GM11168 (cell line): ENCODE results near the gene SMIM3.
"Not testable (repeated sequence)": the region's sequence is repeated elsewhere in the genome, so short reads cannot be mapped to it uniquely, and the experiment has no call there.

Experiments used
- in situ Hi-C: fragments of 300-500 bp; cut with MboI; formaldehyde crosslinking; loops from one replicate; pipeline ENCODE4 v1.12.0; 2022; ENCODE audit warnings: low sequenced_read_pairs; ENCODE audit not compliant: unreplicated experiment

The SMIM3 gene, protein sequence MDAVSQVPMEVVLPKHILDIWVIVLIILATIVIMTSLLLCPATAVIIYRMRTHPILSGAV

GRCh38 chr5:150778517-150779396 lies at the start of gene SMIM3:
Gene SMIM3, plus strand, starts transcription at chr5:150778757. Its CDS starts 16,684 bp downstream, at chr5:150795441.
- in situ Hi-C loops = no loop called here

DNA sequence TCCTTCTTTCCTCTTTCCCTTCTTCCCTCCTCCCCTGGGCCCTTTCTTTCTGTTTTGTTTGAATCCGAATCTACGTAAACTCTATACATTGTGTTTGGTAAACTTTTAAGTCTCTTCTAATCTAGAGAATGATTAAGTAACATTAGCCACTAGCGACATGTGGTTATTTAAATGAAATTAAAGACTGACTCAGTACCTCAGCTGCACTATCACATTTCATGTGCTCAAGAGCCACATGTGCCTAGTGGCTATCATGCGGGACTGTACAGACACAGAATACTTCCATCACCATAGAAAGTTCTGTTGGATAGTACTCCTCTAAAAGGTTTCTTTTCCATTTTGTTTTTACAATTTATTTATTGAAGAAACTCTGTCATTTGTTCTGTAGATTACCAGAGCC lies 48.7 kb upstream of the SMIM3 start:
- in situ Hi-C loops = no loop called here

DNA sequence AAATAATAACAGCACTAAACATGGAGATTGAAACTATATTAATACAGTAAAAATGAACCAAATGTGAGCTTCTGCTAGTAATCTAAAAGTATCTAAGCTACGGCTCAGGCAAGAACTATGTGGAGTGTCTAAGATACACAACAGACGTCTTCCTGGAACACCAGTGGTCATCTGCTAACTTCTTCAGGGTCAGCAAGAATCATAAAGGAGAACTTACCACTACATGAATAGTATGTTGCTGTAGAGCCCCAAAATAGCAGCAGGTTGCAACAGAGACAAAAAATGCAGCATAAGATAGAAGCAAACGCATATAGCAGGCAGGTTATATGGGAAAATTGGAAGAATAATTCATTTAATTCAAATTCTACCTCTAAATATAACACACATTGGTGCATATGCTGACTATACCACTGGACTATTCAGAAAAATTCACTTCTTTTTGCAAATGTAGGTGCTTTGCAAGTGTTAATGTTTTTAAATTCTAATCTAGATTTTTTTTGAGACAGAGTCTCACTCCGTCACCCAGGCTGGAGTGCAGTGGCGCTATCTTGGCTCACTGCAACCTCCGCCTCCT lies 46.8 kb upstream of the SMIM3 start:
- in situ Hi-C loops = no loop called here

- in situ Hi-C loops = no loop called here
These were observed 43.8 kb upstream of the SMIM3 start for GRCh38 chr5:150734579-150735384.

GRCh38 chr5:150738862-150739261 lies 39.7 kb upstream of the SMIM3 start:
- in situ Hi-C loops = no loop called here

- in situ Hi-C loops = no loop called here
These were observed 37.6 kb upstream of the SMIM3 start for GRCh38 chr5:150740992-150741391.

GRCh38 chr5:150742455-150743141 lies 36.0 kb upstream of the SMIM3 start:
- in situ Hi-C loops = not testable (repeated sequence)

GRCh38 chr5:150743142-150743488 lies 35.4 kb upstream of the SMIM3 start:
- in situ Hi-C loops = not testable (repeated sequence)

- in situ Hi-C loops = no loop called here
These were observed 28.1 kb upstream of the SMIM3 start for GRCh38 chr5:150750469-150750868.

DNA sequence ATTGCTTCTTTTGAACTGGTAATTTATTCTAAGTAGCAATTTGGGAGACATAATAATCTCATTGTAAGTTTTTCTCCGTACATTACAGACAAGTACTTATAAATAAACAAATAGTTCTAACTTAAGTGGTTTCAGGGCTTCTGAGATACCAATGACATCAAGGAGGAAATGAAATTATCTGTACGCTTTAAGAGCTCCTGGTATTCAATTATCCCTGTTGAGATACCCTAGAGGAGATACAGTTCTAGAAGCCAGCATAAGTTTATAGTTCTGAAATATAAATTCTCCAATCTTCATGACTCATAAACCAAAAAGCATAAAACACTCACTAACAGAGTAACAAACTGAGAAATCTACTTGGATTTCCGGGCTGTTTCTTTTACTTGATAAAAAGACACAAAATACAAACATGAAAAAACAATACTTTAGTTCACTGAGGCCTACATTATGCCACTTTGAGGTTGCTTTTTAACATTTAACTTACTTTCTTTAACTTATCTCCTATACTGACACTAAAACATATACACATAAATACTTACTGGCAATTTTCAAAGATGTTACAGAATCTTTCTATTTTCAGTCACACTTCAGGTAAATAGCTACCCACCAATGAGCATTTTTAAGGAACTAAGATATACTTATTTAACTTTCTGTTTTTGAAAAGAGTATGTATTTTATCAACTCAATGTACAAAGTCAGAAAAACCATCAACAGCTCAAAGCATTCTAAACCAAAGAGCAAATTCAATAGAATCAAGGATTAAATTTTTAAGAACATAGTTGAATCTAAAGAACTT lies 27.3 kb upstream of the SMIM3 start:
- in situ Hi-C loops = no loop called here

- in situ Hi-C loops = no loop called here
These were observed 25.1 kb upstream of the SMIM3 start for GRCh38 chr5:150753463-150753862.

DNA sequence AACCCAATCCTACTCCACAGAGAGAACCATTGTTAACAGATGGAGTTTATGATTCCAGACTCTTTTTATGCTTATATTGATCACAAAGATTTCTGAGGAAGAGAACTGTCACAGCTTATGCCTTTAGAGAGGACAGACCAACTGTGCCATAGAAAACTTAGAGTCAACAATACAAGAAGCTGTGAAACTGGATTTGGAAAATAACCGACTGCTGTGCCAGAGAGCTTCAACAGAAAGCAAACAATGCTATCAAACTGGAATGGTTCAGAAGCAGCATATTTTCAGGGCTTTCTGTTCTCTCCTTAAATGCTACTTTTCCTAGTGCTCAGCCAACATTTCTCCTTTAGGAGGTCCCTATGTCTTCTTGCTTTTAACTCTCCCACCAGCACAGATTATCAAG lies 24.7 kb upstream of the SMIM3 start:
- in situ Hi-C loops = no loop called here

DNA sequence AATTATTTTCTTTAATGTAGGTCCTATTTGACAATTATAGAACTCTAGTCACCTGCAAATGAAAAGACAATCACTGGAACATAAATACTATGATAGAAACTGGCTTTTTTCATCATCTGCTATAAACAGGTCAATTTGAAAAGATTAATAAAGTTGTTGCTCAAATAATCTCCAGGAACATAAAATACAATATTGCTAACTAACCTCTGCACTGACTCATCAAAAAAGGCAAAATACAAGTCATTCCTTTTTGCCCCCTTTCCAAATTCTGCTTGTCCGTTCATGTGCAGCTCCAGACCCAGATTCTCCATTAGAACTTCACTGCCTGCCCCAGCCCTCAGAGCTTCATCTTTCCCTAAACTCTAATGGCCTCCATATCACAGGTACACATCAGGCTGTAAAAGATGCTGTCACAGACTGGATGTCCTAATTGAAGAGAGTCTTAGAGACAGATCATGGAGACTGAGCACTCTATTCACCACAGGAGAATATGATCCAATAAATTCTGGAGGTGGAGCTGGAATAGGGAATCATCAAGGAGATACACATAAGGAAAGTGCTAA lies 21.4 kb upstream of the SMIM3 start:
- in situ Hi-C loops = no loop called here

GRCh38 chr5:150758203-150758530 lies 20.4 kb upstream of the SMIM3 start:
- in situ Hi-C loops = no loop called here

DNA sequence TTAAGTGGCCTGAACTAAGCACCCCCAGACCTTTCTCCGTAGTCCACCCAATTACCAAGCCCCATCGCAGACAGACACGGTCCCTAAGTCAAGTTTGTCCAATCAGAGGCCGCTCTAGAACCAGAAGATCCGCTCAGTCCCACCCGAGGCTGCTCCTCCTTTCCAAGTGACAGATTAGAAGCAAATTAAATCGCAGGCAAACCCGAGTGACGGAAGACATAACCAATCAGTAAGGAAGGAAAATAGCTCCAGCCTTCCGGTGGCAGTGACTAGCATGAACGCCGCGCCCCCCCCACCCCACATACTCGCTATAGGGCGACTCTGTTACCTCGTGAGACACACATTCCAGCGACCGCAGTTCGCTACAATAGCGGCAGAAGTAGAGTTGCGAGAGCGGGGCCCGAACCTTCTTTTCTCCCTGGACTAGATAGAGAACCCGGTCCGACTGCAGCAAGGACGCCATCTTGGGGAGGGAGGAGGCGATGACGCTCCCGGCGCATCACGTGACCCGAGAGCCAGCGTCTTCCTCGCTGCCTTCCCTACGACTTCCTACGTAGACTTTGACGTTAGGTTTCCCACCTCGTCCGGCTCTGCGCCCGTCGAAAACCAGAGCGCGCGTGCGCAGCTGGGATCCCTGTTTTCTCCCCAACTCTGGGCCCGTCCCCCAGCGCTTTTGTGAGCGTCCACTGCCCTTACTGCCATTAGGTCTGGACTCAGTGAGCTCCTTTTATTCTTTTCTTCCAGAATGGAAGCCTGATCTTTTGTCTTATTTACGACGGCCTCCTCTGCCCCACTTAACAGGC lies 19.8 kb upstream of the SMIM3 start, which contains the start of gene DCTN4:
Gene DCTN4, minus strand, starts transcription at position 487 of the 803 bp plus-strand sequence. Its CDS starts 24 bp downstream, at position 463.
- in situ Hi-C loops = no loop called here

DNA sequence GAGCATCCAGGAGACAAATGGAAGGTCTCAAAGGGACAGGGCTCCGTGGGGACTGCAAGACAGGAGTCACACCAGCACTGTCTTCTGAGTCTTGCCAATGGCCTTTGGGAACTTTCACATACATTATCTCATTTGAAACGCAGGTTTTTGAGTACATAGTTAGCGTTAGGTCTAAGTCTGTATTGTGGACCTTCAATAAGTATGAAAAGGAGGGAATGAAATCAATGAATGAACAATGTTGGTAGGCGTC lies 19.3 kb upstream of the SMIM3 start:
- in situ Hi-C loops = no loop called here

DNA sequence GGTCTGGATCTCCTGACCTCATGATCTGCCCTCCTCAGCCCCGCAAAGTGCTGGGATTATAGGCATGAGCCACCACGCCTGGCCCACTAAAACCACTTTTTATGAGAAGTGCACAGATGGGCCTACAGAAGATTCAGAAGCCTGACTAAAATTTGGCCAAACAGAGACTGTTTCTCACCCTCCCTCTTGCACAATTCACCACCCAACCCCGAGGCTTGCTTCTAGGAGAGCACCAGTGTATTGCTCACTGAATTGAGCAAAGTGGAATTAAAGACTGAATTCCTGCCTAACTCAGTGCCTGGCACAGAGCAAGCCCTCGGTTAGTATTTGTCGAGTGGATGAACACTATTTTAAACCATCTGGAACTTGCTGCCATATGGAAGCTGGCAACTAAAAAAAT lies 16.3 kb upstream of the SMIM3 start:
- in situ Hi-C loops = no loop called here

GRCh38 chr5:150763023-150763769 lies 15.4 kb upstream of the SMIM3 start:
- in situ Hi-C loops = no loop called here
